Activated gamma-delta T cell treated with Interleukin-2 at 50 U/mL for 16 hours (primary cell): ENCODE results near the gene AHCY.
"Not testable (repeated sequence)": the region's sequence is repeated elsewhere in the genome, so short reads cannot be mapped to it uniquely, and the experiment has no call there.

ENCODE experiments used
- DNase-seq: peaks from one replicate; pipeline ENCODE4 v3.0.0-alpha.2; 2020

The AHCY gene

GRCh38 chr20:34302723-34303533, at the start of gene AHCY:
TSS of gene AHCY (minus strand) at chr20:34303355. CDS start at chr20:34303270, 85 bp downstream.
- peak; percentile 87 for DNase-seq

- no peak for DNase-seq
These were observed 46.9 kb upstream of the AHCY start for GRCh38 chr20:34350095-34350494.

- DNase-seq, result no peak
These were observed 44.4 kb upstream of the AHCY start for GRCh38 chr20:34347571-34347970.

DNA sequence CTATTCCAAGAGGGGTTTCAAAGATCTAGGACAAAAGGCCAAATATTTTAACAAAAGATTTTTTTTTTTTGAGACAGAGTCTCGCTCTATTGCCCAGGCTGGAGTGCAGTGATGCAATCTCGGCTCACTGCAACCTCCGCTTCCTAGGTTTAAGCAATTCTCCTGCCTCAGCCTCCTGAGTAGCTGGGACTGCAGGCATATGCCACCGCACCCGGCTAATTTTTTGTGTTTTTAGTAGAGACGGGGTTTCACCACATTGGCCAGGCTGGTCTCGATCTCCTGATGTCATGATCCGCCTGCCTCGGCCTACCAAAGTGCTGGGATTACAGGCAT, 43.3 kb upstream of the AHCY start:
- DNase-seq, result not testable (repeated sequence)

DNA sequence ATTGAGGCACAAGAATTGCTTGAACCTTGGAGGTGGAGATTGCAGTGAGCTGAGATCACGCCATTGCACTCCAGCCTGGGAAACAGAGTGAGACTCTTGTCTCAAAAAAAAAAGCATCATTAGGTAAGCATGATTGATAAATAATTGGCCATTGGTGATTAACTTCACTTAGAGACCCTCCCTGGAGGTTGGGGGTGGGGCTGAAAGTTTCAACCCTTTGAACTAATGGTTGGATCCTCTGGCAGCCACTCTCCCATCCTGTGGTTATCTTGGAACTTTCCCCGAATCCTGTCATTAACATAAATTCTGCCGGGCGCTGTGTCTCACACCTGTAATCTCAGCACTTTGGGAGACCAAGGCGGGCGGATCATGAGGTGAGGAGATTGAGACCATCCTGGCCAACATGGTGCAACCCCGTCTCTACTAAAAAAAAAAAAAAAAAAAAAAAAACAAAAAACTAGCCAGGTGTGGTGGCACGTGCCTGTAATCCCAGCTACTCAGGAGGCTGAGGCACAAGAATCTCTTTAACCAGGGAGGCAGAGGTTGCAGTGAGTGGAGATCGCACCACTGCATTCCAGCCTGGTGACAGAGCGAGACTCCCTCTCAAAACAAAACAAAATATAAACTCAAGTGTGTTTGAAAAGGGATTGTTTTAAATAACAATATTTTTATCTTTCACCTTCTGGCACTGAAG, 42.8 kb upstream of the AHCY start:
- not testable (repeated sequence) for DNase-seq

- no peak for DNase-seq
These were observed 42.2 kb upstream of the AHCY start for GRCh38 chr20:34345402-34345736.

DNA sequence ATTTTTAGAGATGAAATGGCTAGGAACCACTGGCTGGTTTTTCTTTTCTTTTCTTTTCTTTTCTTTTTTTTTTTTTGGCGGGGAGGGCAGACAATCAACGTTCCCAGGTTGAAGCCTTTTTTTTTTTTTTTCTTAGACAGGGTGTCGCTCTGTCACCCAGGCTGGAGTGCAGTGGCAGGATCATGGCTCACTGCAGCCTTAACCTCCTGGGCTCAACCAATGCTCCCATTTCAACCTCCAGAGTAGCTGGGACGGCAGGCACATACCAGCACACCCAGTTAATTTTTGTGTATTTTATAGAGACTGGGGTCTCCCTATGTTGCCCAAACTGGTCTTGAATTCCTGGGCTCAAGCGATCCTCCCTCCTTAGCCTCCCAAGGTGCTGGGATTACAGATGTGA, 41.1 kb upstream of the AHCY start:
- no peak for DNase-seq

GRCh38 chr20:34343458-34344211, 40.5 kb upstream of the AHCY start:
- DNase-seq, result no peak

GRCh38 chr20:34341199-34341598, 38.0 kb upstream of the AHCY start:
- not testable (repeated sequence) for DNase-seq

DNA sequence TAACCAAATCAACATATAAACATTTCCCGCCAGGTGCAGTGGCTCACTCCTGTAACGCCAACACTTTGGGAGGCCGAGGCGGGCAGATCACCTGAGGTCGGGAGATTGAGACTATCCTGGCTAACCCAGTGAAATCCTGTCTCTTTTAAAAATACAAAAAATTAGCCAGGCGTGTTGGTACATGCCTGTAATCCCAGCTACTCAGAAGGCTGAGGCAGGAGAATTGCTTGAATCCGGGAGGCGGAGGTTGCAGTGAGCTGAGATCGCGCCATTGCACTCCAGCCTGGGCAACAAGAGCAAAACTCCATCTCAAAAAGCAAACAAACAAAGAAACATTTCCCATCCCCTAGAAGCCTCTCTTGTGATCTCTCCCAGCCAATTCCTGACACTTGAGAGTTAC, 37.6 kb upstream of the AHCY start:
- DNase-seq, result not testable (repeated sequence)

DNA sequence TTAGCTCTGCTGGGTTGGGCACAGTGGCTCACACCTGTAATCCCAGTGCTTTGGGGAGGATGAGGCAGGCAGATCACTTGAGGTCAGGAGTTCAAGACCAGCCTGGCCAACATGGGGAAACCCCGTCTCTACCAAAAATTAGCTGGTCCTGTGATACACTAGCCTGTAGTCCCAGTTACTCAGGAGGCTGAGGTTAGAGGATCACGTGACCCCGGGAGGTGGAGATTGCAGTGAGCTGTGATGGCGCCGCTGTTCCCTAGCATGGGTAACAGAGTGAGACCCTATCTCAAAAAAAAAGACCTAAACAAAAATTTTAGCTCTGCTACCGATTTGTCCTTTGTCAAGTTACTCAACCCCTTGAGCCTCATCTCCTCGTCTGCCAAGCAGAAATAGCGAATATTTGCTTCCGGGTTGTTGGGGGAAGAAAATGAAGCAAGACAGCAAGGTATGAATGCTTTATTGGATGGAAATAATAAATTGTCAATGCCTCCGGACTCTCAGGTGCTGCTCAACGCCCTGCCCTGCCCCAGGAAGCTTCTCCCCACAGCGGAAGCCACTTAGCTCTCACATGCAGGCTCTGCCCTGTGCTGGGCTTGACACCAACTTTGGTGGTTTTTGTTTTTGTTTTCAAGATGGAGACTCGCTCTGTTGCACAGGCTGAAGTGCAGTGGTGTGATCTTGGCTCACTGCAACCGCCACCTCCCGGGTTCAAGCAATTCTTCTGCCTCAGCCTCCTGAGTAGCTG, 35.0 kb upstream of the AHCY start:
- peak; percentile 19 for DNase-seq

- DNase-seq, result no peak
These were observed 34.4 kb upstream of the AHCY start for GRCh38 chr20:34337544-34337943.

DNA sequence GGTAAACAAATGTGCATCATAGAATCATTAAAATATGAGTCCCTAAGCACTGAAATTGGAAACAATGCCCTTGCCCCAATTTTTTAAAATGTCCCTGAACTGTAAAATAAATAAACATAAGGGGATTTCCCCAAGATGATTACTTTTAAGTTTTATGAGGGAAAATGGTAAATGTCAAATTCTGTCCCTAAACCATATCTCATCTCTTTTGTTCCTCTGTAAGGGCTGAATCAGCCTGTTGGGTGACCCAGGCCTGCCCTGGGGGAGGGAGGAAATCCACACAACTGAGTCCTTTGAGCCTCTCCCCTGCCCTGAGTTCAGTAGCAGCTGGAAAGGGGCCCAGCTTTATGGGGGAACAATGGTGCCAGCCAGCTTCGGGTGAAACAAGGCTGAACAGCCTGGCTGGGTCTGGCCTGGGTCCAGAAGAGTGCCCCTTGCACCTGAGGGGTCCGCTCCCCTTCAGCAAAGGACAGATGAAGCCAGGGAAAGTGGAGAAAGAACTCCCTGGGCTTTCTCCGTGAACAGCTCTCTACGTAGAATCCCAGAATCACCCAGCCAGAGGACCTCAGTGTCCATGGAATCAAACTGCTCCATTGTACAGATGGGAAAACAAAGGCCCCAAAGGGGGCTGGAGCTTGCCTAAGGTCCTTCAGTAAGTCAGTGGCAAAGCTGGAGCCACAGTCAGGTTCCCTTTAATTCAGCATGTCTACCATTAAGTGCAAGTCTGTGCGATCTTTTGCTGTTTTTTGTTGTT, 31.7 kb upstream of the AHCY start:
- DNase-seq, result no peak

- no peak for DNase-seq
These were observed 30.6 kb upstream of the AHCY start for GRCh38 chr20:34333786-34334185.

DNA sequence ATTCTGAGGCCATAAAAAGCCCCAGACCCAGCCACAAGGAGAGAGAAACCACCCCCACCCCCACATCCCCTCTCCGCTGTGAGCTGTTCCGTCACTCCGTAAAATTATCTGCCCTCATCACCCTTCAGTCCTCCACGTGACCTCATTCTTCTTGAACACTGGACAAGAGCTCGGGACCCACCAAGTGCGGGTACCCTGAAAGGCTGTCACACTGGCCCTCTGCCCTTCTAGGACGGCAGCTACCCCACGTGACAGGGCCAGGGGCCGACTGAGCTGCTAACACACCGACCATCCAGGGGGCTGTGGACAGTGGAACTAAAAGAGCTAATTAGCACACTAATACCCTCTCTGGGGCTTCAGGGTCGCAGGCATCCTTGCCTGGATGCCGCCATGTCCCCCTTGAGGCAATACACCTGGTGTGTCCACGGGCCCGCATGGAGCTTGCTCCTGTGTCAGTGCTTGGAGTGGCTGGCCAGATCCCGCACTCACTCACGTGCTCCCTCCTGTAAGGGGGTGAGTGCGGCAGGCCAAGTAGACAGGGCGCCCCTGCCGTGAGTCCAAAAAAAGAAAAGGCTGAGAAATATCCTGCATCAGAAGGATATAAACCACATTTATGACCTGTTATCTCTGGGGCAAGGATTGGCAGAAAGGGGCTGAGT, 29.2 kb upstream of the AHCY start:
- no peak for DNase-seq

- no peak for DNase-seq
These were observed 28.7 kb upstream of the AHCY start for GRCh38 chr20:34331838-34332237.

DNA sequence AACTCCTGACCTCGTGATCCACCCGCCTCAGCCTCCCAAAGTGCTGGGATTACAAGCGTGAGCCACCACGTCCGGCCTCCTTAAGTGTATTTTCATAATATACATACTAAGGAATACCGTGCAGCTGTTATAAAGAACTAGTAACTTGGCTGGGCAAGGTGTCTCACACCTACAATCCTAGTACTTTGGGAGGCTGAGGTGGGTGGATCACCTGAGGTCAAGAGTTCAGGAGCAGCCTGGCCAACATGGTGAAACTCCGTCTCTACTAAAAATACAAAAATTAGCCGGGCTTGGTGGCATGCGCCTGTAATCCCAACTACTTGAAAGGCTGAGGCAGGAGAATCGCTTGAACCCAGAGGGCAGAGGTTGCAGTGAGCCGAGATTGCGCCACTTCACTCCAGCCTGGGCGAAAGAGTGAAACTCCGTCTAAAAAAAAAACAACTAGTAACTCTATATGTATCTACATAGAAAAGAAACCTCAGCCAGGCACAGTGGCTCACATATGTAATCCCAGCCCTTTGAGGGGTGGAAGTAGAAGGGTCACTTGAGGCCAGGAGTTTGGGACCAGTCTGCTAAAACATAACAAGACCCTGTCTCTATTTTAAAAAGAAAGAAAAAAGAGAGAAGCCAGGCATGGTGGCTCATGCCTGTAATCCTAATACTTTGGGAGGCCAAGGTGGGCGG, 27.8 kb upstream of the AHCY start:
- not testable (repeated sequence) for DNase-seq

DNA sequence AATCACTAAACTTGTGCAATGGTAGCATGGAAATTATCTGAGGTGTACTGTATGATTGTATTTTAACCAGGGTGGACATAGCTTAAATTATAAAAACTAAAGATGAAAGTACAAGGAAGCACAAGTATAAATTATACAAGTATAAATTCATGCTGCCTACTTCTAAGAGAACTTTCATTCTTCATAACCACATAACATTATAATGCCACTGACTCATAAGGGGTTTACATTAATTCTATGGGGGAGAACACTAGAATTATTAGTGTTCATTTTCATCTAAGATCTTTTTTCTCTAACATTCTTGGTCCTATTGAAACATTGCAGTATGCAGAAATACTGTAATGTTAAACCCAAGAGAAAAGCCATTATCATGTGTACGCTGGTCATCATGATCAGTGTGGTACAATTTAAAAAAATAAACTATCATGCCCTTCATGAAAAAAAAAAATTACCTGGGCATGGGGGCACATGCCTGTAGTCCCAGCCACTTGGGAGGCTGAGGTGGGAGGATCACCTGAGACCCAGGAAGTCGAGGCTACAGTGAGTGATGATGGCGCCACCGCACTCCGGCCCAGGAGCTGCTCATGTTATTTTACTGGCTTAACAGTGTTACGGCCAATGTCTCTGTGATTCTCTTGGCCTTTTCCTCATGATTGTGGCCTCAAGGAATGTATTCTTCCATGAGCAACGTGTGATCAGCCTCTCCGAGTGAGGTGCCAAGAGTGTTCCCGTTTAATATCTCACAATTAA, 25.9 kb upstream of the AHCY start:
- no peak for DNase-seq

DNA sequence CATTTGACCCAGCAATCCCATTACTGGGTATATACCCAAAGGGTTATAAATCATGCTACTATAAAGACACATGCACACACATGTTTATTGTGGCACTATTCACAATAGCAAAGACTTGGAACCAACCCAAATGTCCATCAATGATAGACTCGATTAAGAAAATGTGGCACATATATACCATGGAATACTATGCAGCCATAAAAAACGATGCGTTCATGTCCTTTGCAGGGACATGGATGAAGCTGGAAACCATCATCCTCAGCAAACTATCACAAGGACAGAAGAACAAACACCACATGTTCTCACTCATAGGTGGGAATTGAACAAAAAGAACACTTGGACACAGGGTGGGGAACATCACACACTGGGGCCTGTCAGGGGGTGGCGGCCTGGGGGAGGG, 25.1 kb upstream of the AHCY start:
- DNase-seq, result not testable (repeated sequence)

DNA sequence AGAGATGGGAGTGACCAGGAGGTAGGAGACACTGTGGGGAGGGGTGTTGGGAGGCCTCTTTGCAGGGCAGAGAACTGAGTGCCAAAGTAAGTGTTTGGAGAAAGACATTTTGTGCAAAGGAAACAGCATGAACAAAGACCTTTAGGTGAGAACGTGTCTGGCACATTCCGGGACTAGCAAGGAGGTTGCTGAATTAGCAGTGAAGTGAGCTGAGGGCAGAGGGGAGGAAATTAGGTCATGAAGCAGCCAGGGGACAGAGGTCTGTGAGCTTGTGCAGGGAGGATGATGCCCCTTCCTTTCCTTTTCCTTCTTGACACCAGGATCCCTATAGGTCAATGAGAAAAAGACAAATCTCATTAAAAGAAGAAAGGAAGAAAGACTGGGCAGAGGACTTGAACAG, 21.4 kb upstream of the AHCY start:
- DNase-seq, result peak; percentile 9
